A673 (cell line): ENCODE measurements around the gene FANCG.
A peak's percentile ranks its signal among the peaks of the same experiment; 100 is the strongest.

ENCODE experiments used
- CTCF ChIP-seq: fragments of 300-800, 200-600 bp; sonication (generic); conservative IDR thresholded peaks from 2 replicates; pipeline ENCODE4 v1.5.1; 2017; ENCODE audit warnings: low read depth, mild to moderate bottlenecking, antibody characterized with exemption, low read length, moderate library complexity, mixed read lengths
- EZH2 ChIP-seq: fragments of 200-600 bp; sonication (generic); IDR thresholded peaks from 2 replicates; pipeline ENCODE4 v1.6.1; 2017; ENCODE audit warnings: borderline replicate concordance, low read depth, mild to moderate bottlenecking, mixed read lengths, antibody characterized with exemption, low read length; ENCODE audit not compliant: poor library complexity, severe bottlenecking

- TF ChIP-seq EZH2: no peak
- TF ChIP-seq CTCF: peak; percentile 72
Observed at GRCh38 chr9:35051069-35051967, 28.4 kb downstream of the FANCG start.
